GM18868 (cell line): ENCODE data around the gene OMD.
"Not testable (repeated sequence)": the region's sequence is repeated elsewhere in the genome, so short reads cannot be mapped to it uniquely, and the experiment has no call there.

ENCODE experiments used
- ATAC-seq: cut with Tn5 transposase; IDR thresholded peaks from one replicate; pipeline ENCODE4 v1.9.1; 2021; ENCODE audit warnings: mild to moderate bottlenecking, moderate library complexity; ENCODE audit not compliant: unreplicated experiment

OMD gene

DNA sequence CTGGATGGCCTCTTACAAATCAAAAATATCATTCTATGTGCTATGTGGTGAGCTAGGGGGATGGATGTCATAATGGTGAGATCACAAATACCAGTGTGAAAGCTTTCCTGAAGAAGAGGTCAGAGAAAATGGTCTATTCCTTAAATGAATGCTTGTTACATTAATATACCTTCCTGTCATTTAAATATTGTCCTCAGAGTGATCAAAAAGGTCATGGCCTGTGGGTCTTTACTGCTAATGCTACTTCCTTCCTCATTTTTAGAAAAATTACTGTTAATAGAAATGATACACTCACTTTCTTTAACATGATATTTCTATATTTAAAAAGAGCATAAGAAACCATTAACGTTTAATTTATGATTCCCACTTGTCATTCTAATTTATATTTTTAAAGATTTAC lies 9.7 kb downstream of the OMD start:
- ATAC-seq = no peak

DNA sequence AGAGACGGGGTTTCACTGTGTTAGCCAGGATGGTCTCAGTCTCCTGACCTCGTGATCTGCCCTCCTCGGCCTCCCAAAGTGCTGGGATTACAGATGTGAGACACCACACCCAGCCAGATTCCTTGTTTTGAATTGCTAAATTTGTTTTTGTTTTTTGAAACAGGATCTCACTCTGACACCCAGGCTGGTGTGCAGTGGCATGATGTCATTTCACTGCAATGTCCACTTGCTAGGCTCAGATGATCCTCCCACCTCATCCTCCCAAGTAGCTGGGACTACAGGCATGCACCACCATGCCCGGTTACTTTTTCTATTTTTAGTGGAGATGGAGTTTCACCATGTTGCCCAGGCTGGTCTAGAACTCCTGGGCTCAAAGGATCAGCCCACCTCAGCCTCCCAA lies 13.1 kb downstream of the OMD start:
- not testable (repeated sequence) for ATAC-seq

DNA sequence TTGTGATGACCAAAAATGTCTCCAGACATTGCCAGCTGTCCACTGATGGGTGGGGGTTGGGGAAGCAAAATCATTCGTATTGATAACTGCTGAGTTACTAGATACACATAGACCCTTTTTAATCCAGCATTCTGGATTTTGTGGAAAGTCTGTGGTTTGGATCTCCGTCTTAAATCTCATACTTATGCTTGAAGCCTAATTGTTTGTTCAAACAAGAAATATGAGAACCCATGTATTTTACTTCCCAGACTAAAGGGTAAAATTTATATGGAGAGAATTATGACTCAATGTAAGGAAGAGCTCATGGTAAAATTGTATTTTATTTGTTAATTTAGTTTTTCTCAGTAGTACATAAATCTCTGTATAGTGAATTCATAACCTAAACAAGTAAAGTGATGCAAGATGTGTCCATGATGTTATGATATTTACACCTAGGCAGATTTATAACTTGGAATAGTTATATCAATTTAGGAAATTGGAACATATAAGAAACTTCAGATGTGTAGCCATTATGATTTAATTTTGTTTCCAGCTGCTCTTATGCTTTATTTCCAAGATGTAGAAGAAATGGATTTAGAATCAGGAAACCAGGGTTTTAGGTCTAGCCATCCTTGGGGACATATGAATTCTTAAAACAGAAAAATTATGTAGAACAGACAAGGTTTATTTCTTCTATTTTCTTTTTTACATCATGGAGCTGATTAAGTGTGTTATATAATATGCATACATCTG lies 15.4 kb downstream of the OMD start:
- ATAC-seq = no peak

DNA sequence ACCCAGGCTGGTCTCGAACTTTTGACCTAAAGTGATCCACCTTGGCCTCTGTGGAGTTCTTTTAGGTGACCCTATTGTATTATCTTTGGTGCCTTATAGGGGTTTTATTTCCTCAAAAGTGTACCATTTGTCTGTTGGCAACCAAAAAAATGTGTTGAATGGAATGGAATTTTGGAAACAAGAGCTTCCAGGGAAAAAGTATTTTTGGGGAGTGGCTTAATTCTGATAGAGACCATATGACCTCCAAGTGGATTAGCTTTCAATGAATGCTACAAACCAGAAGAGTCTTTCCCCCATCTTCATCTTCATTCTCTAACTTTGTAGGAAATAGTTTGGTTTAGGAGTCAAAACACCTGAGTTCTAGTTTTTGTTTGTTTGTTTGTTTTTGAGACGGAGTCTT lies 16.5 kb downstream of the OMD start:
- no peak for ATAC-seq

DNA sequence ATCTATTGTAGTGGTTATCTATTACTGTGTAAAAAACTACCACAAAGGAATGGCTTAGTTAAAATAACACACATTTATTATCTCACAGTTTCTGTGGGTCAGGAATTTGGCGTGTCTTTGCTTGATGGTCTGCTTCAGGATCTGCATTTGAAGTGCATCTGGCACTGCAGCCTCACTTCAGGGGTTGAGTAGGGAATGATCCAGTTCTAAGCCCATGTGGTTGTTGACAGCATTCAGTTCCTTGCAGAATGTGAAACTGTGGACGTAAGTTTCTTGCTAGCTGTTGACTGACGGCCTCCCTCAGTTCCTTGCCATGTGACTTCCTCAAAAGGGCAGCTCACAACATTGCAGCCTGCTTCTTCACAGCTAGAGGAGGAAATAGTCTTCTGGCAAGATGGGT lies 17.8 kb downstream of the OMD start:
- peak; percentile 69 for ATAC-seq

DNA sequence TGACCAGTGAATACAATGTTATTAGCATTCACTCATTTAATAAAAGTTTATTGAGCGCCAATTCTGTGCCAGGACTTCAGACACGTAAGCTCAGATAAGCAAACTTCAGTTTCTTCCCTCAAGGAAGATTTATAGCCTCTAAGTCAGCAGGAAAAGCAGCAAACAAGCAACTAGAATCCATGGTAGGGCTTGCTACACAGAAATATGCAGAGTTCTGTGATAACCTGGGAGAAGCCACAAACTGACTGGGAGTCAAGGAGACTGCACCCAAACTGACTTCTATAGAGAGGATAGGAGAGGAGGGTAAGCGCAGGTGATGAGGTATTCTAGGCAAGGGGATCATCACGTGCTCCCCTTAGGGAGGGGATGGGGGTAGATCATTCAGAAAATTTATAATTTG lies 18.5 kb downstream of the OMD start:
- no peak for ATAC-seq

DNA sequence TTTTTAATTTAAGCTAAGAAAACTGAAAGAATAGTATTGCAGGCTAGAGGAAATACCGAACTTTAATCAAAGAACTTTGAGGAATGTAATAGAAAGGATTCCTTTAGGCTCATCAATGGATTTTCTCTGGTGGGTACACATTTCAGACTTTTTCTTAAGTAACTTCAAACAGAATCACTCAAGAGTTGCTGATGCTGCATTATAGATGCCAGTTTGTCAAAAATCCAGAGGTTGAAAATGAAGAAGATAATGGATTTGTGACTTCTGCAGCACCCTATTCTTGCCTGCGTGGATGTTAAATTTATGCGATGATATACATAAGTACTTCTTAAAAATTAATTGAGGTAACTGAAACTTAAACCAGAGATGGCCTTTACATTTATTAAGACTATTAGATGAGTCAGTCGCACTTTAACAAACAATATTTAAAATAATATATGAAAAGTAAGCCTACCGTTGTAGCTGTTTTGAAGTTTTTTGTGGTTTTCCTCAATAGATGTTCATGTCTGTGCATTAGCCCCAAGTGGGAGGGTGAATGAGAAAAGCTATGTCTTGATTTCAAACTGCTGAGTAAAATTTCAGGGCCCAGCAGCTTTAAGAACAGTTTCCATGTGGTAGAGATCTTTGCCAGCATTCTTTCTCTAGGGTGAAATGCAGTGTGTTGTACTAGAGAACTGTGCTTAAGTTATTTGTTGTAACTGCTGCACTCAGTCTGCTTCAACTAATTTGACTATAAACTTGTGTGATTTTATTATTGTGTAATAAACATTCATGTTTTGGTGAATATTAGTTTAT lies 20.0 kb downstream of the OMD start, which contains the start of gene OGN:
TSS of gene OGN (minus strand) at position 537 of the 795 bp plus-strand sequence. CDS start 1,171 bp downstream, outside the sequence.
- ATAC-seq = no peak

DNA sequence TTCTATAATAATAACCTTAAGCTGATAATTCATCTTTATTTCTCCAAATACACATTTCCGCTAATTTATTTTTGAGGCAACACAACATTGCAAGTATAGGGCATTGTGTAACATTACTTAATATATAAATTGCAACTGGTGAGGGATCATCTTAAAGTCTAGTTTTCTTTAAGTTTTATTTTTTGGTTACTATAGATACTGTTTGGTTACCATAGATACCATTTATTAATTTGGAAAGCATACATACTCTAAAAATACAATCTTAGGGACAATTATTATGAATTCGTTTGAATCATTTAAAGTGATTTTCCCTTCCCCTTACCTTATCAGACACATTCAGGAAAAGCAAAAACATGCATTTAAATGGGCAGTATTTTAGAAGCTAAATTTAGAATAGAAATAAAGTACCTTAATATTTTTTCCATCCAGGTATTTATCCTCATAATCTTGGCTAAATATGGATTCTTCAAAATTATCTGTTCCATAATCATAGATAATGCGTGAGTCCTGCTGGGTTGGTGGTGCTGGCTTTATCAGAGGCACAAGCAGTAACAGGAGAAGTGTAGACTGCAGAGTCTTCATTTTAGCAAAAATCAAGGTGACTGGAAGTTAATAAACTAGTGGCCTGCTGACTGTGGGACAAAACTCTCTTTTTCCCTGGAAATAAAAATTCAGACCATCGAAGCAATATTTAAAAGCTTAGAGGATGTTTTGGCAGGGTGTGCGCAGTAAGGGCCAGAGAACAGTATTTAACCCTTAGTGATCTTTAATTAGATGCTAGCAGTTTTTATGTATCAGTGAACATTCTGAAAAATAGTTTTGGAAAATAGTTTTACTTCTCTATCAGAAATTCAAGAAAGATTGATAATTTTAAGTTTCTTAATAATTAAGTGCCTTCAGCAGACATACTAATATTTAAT lies 21.2 kb downstream of the OMD start:
- ATAC-seq = no peak

DNA sequence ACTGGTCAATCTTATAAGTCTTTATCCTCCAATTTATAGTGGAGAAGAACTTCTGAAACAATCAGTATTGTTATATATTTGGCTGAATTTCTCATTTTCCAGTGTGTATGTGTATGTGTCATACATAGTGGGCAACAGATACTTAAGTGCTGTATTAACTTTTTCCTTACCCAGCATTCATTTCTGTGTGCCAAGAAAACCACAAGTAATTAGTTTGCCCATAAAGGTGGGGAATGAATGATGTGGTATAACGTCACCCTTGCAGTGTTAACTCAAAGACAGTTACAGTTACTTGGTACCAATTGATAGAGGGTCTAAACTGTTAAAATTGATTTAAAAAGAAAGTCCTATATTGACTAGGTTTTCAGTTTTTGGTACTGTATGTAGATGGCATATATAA lies 21.9 kb downstream of the OMD start:
- no peak for ATAC-seq

DNA sequence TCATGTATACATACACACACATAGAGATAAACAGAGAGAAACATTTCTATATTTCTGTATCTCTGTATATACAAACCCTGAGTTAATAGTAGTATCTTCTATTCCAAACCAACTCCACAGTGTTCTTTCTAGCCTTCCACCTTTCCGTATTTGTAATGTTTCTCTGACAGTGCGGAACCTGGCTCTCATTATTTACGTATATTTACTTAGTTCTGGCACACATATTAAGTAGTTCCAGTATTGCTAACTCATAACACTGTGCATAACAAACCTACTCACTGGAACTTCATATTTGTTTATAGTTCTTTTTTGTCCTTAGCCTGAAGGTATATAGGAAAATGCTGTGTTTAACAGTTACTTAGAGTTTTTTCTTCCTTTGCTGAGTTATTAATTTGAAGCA lies 26.4 kb downstream of the OMD start:
- ATAC-seq = no peak

DNA sequence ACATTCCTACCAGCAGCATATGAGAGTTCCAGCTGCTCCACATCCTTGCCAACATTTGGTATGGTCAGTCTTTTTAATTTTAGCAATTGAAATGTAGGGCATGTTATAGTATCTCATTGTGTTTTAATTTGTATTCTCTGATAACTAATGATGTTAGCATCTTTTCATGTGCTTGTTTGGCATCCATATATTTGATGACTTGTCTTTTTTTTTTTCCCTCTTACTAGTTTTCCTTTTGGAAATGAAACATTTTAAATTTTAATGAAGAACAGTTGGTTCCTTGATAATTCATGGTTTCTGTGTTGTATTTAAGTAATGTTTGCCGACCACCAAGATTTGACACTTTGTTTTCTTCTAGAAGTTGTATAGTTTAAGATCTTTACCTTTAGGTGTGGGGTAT lies 28.7 kb downstream of the OMD start:
- ATAC-seq = no peak

DNA sequence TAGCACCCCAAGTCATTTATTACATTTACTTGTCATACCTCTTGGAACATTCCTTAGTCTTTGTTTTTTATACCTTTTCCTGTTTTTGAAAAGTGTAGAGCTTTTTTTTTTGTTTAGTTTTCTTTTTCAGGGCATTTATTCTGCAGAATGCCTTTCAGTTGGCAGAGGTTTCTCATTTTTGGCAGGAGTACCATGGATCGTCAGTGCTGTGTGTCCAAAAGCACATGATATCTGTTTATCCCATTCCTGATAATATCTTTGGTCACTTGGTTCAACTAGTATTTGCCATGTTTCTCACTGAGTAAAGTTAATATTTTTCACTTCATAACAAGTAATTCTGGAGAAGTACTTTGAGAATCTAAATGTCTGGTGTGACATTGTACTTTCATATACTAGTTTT lies 30.6 kb downstream of the OMD start:
- no peak for ATAC-seq

DNA sequence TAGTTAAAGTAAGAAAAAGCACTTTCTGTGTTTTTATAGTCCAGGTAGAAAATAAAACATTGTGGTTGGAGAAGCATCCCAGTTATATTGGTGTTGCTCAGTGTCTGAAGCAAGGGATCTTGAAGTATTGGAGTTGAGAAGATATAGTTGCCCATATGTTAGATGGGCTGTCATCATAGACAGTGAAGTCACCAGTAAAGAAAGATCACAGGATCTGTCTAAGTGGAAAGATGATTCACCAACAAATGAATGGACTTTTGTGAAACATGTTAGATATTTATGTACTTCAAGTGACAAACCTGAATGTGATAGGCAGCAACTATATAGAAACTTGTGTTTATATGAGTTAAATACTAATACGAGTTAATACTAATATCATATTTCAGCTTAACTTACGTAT lies 31.6 kb downstream of the OMD start:
- no peak for ATAC-seq

DNA sequence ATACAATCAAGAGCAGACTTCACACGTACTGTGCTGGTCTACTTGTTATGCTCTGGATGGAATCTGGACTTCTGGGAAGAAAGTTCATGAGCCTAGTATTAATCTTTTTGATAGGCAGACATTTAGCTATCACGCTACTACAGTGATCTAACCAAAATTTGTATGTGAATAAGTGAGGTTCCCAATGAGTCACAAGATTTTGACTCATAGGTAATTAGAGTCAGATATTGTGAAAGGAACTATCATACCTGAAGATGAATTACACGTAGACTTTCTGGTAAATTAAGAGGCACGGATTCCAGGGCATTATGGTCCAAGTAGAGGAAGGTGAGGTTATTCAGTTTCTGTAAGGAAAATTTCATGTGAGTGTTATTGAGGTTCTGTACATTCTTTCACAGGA lies 38.3 kb downstream of the OMD start:
- no peak for ATAC-seq

DNA sequence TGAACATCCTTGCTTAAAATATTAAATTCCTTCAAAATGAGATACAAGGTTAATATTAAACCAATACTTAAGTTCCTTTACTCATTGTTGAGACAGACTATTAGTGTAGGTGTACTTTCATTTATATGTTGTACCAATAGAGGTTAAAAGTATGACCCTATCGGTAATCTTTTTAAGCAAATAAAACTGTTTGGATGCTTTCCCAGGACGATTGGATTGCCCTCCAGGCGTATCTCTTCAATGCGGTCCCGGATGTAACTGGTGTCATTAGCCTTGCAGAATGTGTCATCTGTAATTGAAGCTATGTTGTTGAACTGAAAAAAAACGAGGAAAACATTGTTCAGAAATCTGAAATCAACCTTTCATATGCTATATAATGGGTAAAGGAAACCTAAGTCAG lies 38.8 kb downstream of the OMD start:
- ATAC-seq = no peak

DNA sequence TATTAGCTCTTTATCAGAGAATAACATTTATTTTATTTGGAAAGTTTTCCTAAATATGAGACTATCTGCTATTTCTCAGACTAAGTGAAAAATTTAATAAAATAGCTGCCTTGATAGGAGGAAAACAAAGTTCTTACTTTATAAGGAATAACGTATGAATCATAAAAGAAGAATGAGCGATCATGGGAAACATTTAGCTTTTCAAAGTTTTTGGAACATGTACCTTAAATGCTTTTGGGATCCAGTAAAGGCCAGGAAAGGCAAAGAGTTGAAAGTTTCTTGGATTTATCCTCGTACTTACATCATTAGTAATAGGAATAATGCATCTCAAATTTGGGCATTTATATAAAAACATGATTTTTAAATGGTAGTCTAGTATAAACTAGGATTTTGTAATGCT lies 39.3 kb downstream of the OMD start:
- ATAC-seq = no peak

DNA sequence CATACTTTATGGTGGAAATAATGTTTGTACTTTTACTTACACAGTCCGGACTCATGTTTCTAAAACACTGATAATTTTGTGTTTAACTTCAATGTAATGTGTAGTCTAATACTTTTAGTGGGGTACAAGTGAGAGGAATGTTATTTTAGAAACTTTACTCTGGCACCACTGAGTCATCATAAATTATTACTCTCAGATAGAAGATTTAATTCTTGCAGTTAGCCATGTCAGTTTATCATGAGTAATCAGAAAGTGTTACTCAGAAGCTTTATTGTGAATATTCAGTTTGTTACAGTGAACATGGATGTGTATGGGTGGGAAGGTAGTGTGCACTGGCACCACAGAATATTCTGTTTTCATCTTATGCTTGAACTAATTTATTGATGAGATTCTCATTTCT lies 39.9 kb downstream of the OMD start:
- ATAC-seq = no peak

DNA sequence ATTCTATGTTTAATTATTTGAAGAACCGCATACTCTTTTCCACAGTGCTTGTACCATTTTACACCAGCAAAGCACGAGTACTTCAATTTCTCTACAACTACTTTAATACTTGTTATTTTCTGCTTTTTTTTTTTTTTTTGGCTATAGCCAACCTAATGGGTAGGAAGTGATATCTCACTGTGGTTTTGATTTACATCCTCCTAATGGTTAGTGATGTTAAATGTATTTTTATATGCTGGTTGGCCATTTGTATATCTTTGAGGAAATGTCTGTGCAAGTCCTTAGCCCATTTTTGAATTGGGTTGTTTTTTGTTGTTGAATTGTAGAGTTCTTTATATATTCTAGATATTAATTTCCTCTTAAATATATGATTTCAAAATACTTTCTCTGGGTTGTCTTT lies 42.5 kb downstream of the OMD start:
- ATAC-seq = no peak

DNA sequence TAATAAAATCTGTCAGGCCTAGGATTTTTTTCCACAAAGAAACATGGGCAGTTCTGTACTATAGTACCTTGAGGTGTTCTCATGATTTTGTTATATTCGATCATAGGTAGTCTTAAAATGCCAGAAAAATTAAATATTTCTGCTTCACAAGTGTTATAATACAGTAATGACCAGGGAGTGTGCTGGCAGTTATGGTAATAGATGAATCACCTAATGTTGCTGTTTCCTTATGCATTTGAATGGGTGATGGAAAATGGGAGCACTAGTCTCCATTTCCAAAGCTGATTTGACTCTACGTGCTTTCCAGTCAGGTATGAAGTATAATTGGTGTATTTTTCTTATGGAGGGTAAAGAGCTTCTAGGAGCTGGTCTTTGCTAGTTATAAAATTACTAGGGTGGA lies 43.7 kb downstream of the OMD start:
- ATAC-seq = no peak

DNA sequence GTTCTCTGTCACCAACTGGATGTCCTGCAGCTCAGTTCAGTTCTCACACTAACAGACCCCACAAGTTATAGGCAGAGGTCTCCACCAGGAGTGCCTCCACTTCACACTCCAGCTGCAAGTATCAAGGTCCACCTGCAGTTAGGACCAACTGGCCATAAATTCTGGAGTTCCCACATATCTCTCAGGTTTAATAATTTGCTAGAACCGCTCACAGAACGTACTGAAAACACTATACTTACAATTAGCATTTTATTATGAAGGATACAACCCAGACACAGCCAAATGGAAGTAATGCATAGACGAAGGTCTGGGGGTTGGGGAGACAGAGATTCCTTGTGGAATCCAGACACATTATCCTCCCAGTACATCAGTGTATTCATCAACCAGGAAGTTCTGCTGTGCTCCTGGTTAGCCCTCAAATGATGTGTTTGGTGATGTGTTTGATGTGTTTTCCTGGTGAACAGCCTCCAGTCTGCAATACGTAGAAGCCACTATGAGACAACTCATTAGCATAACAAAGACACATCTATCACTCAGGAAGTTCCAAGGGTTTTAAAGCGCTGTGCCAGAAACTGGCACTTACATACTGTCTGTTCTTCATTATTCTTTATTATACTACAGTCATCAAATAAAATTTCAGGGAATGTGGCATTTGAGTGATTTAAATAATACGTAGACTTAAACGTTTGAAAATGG lies 45.3 kb downstream of the OMD start:
- ATAC-seq = no peak

DNA sequence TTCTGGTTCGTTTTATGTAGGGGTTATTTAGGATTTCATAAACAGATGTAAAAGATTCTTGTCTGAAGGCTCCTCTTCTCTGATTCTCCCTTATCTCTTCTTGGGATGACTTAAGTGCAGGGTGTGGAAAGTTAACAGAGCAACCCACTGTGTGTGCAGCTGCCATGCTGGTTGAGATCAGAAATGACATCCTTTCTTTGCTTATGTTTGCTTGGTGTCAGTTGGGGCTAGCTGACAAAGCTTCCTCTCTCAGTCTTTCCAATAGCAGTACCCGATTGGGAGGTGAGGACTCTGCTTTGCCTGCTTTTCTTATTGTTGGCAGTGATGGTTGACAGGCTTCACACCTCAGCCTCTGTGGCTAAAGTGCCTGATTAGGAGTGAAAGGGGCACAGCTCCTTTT lies 46.4 kb downstream of the OMD start:
- ATAC-seq = no peak
